ENCODE measurements around the gene KCNJ18.
"Not testable (repeated sequence)": the region's sequence is repeated elsewhere in the genome, so short reads cannot be mapped to it uniquely, and the experiment has no call there.

The KCNJ18 gene

DNA sequence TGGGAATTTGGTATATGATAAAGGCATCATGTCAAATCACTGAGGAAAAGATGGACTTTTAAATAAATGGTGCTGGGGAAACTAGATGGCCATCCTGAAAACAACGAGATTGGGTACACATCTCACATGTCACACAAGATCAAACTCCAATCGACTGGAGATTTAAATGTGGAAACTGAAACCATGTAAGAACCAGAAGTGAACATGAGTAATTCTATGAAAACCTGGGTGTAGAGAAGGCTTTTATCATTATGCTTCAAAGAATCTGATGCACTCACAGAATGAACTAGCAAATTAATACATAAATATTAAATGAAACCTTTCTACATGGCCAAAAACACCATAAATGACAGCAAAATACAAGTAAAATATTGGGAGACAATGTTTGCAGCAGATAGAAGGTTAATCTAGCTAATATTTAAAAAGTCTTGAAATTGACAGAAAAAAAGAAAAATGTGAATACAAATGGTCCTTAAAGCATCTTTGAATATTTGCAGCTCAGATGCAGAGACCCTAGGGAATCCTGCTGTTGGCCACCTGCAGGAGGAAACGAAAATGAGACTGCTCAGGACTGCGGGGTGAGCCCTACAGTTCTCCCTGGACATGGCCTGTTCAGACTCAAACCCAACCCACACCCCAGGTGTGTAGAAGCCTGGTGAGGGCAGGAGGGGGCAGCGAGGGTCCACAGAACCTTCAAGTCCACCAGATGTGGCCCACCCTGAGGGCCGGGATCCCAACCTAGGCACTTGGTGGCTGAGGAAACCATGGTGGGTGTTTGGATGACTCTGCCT lies 32.1 kb downstream of the KCNJ18 start:
- not testable (repeated sequence) for H3K4me3 ChIP-seq (ENCODE audit: low read depth, low read length)

DNA sequence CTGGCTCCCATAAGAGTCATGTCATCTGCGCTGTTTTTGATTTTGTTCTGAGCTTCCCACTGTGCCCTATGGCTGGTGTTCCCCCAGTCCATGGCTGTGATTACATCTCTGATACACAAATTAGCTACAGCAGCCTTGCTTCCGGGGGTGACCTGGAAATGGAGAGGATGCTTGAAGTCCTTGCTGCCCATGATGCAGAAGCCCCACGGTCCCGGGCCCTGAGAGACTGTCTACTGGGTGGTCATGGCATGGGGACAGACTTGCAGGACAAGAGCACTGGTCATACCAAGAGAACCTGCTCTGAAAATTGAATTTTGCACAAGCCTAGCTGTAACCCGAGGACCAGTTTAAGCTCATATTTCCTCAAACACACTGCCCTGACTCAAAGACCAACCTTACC lies 38.8 kb downstream of the KCNJ18 start:
- H3K4me3 ChIP-seq (ENCODE audit: low read depth, low read length) = not testable (repeated sequence)

DNA sequence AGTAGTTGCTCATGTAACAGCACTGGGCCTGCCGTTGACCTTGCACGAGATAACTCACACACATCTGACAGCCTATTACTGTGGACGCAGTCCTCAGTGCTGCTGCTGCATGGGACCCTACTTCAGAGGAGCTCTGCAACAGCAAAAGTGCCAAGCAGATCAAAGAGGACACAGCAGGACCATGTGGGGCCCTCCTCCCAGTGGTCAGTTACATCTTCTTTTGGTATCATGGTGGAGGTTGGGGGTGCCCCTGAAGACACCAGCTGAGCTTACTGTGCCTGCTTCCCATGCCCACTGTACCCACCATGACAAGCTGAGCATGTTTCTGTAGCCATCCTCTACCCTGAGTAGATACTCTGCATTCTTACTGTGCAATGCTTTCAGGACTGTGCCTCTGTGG lies 41.6 kb downstream of the KCNJ18 start:
- H3K4me3 ChIP-seq (ENCODE audit: low read depth, low read length) = not testable (repeated sequence)

DNA sequence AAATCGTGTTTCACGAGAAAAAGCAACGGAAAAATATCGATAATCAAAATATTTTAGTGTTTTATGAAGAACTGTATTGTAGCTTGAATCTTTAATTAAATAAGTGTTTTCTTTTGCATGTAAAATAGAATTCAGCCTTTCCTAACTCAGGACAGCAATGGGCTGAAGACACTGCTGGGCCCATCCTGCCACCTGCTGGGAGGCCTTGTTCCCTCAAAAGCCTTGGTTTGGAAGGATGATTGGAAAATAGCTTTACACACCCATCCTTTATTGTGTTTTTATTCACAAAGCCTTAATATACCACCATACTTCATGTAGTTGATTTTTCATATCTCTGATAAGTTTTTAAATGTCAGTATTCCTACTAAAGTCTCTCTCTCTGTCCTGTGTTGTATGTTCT lies 43.5 kb downstream of the KCNJ18 start:
- not testable (repeated sequence) for H3K4me3 ChIP-seq (ENCODE audit: low read depth, low read length)

DNA sequence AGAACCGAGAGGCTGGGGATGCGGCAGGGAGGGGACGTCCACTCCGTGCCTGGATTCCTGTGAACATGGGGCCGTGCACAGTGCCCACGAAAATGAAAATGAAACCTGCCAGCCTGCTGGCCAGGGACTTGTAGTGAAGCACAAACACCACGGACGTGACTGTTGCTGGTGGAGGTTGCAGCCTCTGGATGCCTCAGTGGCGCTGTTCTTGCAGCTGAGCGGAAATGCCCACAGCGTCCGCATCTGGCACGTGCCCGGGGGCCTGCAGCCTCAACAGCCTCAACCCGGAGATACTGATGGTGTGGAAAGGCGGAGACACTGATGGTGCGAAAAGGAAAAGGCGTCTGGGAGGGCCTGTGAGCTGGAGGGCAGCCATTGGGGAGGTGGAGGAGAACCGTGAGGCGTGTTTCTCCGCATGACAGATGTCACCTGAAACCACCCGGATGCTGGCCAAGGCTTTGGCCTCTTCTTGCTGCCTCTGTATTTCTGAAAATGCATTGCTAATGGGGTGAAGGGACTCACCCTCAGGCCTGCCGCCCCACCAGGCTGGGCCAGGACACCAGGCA lies 44.8 kb downstream of the KCNJ18 start:
- not testable (repeated sequence) for H3K4me3 ChIP-seq (ENCODE audit: low read depth, low read length)

DNA sequence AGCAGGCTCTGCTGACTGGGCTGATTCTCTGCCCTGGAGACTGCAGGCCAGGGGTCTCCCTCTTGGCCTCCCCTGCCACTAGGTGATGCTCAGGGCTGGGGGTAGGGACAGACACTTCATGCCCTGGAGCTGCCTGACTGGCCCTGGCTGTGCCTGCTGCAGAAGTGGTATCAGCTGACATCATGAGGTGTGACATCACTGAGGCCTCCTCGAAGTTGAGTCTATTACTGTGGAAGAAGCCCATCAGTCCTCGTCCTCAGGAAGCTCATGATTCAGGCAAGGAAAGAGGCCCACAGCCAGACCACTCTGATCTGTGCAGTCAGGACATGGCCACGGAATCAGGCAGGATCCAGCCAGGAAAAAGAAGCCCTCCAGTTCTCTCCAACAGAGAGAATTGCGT lies 45.9 kb downstream of the KCNJ18 start:
- H3K4me3 ChIP-seq (ENCODE audit: low read depth, low read length) = not testable (repeated sequence)

DNA sequence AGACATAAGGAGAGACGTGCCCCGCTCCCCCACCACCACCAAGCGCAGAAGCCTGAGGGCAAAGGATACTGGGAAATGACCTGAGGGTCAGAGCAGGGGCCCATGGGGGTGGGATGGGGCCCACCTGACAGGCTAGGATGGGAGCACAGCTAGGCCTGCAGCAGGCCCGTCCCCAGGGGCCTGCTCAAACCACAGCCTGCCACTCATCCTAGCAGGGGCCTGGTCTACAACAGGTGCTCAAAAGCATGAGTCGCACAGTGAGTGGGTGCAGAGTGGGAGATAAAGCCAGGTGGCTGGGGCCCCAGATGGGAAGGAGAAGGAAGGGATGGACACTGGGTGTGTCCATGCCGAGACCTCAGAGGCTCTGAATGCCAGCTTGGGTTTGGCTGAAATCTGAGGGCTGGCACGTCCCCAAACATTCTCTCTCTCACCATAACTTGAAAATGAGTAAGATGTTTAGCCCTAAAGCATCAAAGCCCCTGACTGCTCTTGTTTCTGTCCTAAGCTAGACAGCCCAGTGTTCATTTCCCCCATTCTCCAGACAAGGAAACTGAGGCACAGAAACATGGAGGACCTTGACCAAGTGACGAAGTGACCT lies 46.7 kb downstream of the KCNJ18 start:
- H3K4me3 ChIP-seq (ENCODE audit: low read depth, low read length) = not testable (repeated sequence)

DNA sequence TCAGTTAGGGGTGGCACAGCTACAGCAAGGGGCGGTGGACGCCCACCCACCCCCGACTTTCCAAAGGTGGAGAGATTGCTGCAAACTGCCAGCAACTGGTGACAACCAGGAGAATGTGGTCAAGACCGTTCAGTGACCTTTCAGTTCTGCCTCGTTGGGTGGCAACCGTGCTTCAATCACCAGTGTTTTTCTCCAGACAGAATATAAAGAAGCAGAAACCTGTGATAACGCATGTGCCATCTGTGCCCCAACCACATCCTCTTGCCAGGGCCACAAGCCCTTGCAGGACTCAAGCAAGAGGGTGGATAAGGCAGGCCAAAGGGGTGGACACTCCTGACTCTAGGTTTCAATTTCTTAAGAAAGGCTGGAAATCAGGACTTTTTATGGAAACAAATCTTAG lies 47.2 kb downstream of the KCNJ18 start:
- H3K4me3 ChIP-seq (ENCODE audit: low read depth, low read length) = not testable (repeated sequence)

DNA sequence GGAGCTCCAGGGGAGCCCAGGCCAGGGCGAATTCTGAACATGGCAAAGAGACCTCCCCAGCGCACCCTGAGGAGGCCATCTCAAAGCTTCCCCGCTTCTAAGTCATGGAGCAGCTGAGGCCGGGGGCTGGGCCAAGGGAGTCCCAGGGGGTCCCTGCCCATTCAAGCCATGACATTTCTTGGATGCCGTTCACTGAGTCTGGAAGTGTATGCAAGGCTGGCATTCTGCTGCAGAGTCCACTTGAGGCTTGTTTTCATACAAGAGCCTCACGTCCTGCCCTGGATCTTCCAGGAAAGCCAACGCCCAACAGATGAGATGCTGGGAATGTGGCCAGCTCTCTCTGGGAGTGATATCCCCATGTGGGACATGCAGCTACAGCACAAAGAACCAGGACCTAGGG lies 48.5 kb downstream of the KCNJ18 start:
- not testable (repeated sequence) for H3K4me3 ChIP-seq (ENCODE audit: low read depth, low read length)

DNA sequence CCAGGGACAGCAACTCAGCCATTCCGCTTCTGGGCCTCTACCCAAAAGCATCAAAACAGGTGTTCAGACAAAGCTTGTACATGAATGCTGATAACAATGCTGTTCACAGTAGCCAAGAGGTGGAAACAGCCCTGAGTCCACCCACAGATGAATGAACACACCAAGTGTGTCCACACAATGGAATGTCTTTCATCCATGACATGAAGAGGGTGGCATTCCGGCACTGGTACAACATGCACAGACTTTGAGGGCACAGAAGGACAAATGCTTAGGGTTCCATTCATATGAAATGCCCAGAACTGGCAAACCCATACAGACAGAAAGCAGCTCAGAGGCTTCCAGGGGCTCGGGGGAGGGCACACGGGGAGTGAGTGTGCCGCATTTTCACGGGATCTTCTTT lies 49.2 kb downstream of the KCNJ18 start:
- not testable (repeated sequence) for H3K4me3 ChIP-seq (ENCODE audit: low read depth, low read length)

DNA sequence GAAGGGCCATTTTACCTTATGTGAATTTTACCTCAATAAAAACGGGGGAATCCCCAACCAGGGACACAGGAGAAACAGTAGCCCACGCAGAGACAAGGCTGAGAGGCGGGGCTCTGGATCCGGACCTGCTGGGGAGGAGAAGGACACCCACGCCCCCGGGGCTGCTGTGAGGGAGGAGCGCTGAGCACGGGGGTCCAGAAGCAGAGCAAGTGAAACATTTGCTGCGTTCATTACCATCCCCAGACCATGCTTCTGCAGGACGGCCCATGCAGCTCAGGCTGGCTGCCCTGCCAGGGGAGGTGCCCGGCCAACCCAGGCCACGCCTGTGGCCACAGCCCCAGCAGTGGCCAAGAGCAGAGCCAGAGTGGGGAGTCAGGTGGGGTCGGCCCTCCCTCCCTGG lies 50.0 kb downstream of the KCNJ18 start:
- H3K4me3 ChIP-seq (ENCODE audit: low read depth, low read length) = no peak overlapping the region

DNA sequence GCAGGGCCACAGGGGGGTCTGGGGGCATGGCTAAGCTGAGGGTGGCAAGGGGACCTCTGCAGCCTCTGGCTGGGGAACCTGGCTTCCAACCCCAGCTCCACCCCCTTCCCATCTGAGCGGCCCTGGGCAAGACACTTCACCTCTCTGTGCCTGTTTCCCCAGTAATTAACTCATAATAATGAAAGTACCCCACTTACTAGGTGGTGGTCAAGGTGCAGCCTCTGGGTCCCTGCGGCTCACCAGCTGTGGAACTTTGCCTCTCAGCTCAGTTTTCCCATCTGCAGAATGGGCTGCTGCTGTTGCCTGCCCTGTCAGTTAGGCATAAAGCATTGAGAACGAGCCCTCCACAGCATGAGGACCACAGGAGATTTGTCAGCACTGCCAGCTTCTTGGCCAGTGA lies 51.8 kb downstream of the KCNJ18 start:
- not testable (repeated sequence) for H3K4me3 ChIP-seq (ENCODE audit: low read depth, low read length)

DNA sequence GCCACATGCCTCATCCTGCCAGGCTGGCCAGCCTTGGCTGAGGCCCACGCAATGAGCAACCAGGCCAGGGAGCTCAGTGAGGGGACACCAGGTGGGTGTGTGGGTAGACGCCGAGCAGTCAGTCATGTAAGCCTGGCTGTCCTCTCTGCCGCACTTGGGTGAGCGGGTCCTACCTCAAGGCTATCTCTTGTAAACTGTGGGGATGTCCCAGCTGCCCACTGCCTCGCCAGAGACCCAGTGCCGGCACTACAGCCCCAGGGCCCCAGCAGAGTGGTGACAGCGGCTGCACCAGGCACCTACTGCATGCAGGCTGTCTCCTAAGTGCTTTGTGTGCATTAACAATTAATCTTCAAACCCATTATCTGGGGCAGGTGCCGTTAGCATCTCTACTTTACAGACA lies 52.3 kb downstream of the KCNJ18 start:
- not testable (repeated sequence) for H3K4me3 ChIP-seq (ENCODE audit: low read depth, low read length)

DNA sequence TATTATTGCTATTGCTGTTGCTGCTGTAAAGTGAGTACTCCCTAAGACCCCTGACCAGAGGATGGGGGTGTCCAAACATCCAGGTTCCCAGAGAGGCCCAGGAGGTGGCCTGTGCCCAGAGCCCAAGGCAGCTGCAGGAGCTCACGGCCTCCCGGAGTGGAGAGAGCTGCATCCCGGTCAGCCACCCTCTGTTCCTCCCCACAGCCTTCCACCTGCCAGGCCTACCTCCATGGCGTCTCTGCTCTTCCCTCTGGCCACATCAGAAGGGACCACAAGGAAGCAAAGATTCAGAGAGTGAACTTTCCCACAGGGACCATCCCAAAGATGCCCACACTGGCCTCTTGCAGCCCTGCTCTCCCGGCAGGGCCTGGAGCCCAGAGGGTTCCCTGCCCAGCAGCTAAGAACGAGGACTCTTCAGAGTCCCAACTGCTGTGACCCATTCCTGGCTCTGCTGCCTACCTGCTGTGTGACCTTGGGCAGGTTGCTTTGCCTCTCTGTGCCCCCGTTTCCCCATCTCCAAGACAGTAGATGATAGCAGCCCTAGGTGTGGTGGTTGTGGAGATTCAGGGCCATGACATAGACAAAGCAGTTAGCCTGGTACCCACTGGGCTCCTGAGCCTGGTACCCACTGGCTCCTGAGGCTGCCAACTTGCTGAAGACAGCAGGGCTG lies 53.2 kb downstream of the KCNJ18 start:
- not testable (repeated sequence) for H3K4me3 ChIP-seq (ENCODE audit: low read depth, low read length)

DNA sequence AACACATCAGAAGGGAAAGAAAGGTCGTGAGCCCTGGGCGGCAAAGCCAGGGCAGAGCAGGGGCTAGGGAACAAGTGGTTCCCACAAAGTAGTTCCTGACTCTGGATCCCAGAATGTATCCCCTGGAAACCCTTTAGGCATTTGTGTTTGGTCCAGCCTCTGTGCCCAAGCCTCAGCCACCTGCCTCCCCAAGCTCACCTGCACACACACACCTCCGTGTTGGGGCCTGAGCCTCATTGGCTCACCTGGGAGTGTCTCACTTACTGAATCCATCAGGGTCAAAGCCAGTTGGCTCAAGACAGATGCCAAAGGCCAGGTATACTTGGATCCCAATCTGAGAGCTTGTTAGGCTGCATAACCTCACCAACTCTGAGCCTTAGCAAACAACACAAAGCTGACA lies 54.1 kb downstream of the KCNJ18 start:
- not testable (repeated sequence) for H3K4me3 ChIP-seq (ENCODE audit: low read depth, low read length)

DNA sequence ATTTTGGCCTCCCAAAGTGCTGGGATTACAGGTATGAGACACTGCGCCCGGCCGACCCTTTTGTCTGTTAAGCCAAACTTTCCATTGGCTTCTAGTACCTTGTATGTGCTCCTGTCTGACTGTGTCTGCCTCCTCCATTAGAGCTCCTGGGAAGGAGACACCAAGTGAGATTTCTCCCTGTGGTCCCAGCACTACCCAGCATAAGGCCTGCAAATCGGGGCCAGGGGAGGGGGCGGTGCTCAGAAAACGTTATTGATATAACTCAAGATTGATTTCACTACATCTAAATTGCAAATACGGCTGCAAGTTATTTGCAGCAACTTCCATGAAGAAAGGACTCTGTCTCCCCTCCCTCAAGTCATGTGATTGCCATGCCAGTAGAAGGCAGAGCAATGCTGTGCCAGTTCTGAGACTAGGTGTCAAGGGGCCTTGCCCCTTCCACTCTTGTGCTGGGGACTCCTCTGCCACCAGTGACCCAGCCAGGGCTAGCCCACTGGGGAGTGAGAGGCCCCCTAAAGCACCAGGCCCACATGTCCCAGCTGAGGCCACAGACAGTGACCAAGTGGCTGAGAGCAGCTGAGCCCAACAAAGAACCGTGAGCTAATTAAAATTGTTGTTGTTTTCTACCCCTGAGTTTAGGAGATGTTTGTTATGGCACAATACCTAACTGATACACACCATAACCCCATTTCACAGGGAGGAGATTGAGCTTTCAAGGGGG lies 55.0 kb downstream of the KCNJ18 start:
- not testable (repeated sequence) for H3K4me3 ChIP-seq (ENCODE audit: low read depth, low read length)

DNA sequence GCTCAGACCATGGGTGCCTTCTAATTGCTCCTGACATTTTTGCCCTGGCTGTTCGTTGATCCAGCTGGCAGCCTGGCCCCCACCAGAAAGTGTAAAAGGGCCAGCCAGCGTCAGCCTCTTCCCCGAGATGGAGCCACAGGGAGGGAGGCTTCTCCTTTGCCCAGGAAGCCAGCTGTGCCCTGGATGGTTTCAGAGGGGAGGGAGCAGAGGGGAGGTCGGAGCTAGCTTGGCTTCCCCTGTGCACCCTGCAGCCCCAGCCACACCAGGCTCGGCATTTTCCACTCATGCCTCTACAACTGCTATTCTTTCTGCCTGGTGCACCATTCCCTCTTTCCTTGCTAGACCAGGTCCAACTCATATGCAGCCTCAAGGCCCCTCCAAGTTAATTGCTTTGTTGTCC lies 56.4 kb downstream of the KCNJ18 start:
- H3K4me3 ChIP-seq (ENCODE audit: low read depth, low read length) = not testable (repeated sequence)

DNA sequence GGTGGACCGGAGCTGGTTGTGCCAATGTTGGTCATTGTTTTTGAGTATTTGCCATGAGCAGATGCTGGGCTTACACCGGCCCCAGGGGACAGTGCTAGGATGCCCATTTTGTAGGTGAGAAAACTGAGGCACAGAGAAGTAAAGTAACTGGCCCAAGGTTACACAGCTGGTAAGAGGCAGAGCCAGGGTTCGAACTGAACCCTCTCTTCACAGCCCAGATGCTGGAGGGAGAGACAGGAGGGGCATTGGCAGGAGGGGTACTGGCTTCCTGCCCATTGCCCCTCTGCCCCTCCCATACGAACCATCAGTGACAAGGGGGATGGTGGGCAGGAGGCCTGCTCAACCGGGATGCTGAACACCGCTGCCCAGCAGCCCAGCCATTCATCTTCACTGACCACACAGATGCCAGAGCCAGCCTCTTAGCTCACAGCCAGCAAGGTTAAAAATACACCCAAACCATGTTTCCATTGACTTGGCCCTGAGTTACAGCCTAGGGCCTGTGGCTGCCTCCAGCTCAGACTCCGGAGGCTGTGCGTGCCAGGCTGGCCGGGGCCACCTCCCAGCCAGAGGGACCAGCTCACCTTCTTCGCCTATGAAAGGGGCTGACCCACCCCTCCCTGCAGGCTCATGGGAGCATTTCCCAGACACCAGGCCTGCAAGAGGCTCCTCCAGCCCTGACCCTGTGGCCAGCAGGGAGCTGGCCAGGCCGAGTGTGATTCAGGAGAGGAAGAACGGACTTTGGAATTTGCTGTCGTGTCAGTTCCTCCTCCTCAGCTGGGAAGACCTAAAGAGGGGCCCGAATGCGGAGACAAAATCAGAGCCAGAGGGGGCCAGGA lies 57.6 kb downstream of the KCNJ18 start:
- H3K4me3 ChIP-seq (ENCODE audit: low read depth, low read length) = not testable (repeated sequence)

DNA sequence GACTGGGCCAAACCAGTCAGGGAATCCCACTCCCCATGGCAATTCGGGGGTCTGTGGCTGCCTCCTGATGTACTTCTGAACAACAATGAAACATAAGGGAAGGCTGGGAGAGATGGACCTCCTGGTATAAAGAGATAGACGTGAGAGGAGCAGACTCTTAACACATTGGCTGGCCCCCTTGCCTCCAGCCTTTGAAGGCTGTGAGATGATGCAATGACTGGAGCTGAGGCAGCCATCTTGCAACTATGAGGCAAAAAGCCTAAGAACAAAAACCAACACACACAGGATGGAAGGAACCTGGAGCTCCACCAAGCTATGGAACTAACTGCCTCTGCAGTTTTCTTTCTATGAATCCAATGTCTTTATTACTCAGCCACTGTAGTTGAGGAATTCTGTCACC lies 58.8 kb downstream of the KCNJ18 start:
- not testable (repeated sequence) for H3K4me3 ChIP-seq (ENCODE audit: low read depth, low read length)

Data from iPS-11a (cell line).